Neural progenitor cell (in vitro differentiated cells): ENCODE measurements around the gene UGT1A7. TPM values are rescaled to one million over a fixed set of nuclear protein-coding genes. Genes with fewer than 3 reads are reported as not detected.

Source experiments
- DNase-seq: peaks from one replicate; pipeline ENCODE4 v3.0.0-alpha.2; 2016; ENCODE audit warnings: low spot score
- H2AFZ ChIP-seq: fragments of 200-600 bp; sonication (generic); replicated peaks from 2 replicates; pipeline ENCODE4 v1.6.1; 2016; ENCODE audit warnings: antibody characterized with exemption
- H3F3A ChIP-seq: fragments of 200-600 bp; sonication (generic); 2 replicates; pipeline ENCODE4 v1.6.1; 2016; ENCODE audit warnings: antibody characterized with exemption, low read depth
- H3K27ac ChIP-seq: fragments of 200-600 bp; sonication (generic); 2 replicates; pipeline ENCODE4 v1.5.1; 2016; ENCODE audit warnings: mild to moderate bottlenecking
- H3K27me3 ChIP-seq: fragments of 200-600 bp; sonication (generic); 2 replicates; pipeline ENCODE4 v1.6.1; 2016; ENCODE audit warnings: mild to moderate bottlenecking, moderate library complexity
- H3K36me3 ChIP-seq: fragments of 200-600 bp; sonication (generic); 2 replicates; pipeline ENCODE4 v1.5.1; 2016
- H3K4me1 ChIP-seq: fragments of 200-600 bp; sonication (generic); 2 replicates; pipeline ENCODE4 v1.6.1; 2016; ENCODE audit warnings: mixed run types
- H3K4me2 ChIP-seq: fragments of 200-600 bp; sonication (generic); 2 replicates; pipeline ENCODE4 v1.6.1; 2016
- H3K4me3 ChIP-seq: fragments of 200-600 bp; sonication (generic); 2 replicates; pipeline ENCODE4 v1.5.1; 2016
- H3K79me2 ChIP-seq: fragments of 200-600 bp; sonication (generic); 2 replicates; pipeline ENCODE4 v1.6.1; 2016; ENCODE audit warnings: low read depth
- H3K9ac ChIP-seq: fragments of 200-600 bp; sonication (generic); 2 replicates; pipeline ENCODE4 v1.6.1; 2016
- H3K9me3 ChIP-seq: fragments of 200-600 bp; sonication (generic); 2 replicates; pipeline ENCODE4 v1.5.1; 2016; ENCODE audit warnings: low read depth
- H4K20me1 ChIP-seq: fragments of 200-600 bp; sonication (generic); 2 replicates; pipeline ENCODE4 v1.6.1; 2016; ENCODE audit warnings: low read depth
- H3K27ac Mint-ChIP-seq: 3 replicates; pipeline ENCODE4 v1.8.0; 2021; ENCODE audit warnings: mixed read lengths
- H3K27me3 Mint-ChIP-seq: 2 replicates; pipeline ENCODE4 v1.8.0; 2022; ENCODE audit warnings: low read depth, mild to moderate bottlenecking, inconsistent platforms, moderate library complexity, mixed read lengths; ENCODE audit not compliant: insufficient read depth
- H3K36me3 Mint-ChIP-seq: 3 replicates; pipeline ENCODE4 v1.8.0; 2021; ENCODE audit warnings: mixed read lengths
- H3K4me1 Mint-ChIP-seq: 3 replicates; pipeline ENCODE4 v1.8.0; 2021; ENCODE audit warnings: mixed read lengths
- H3K4me3 Mint-ChIP-seq: 3 replicates; pipeline ENCODE4 v1.8.0; 2021; ENCODE audit warnings: mild to moderate bottlenecking, moderate library complexity, mixed read lengths
- H3K9me3 Mint-ChIP-seq: 3 replicates; pipeline ENCODE4 v1.8.0; 2020; ENCODE audit warnings: mixed read lengths
- EZH2 ChIP-seq: fragments of 200-600 bp; sonication (generic); IDR thresholded peaks from 2 replicates; pipeline ENCODE4 v1.6.1; 2017; ENCODE audit warnings: antibody characterized with exemption, mild to moderate bottlenecking, moderate library complexity
- EZH2phosphoT487 ChIP-seq: fragments of 200-600 bp; sonication (generic); IDR thresholded peaks from 2 replicates; pipeline ENCODE4 v1.6.1; 2017; ENCODE audit warnings: antibody characterized with exemption
- total RNA-seq: library from RNA; depleted of rRNA; stranded (reverse); fragments of >200 nt; gene quantifications from 2 replicates; pipeline ENCODE4 v1.2.3, GENCODE V29; 2015; ENCODE audit warnings: low replicate concordance
- TF ChIP-seq, protein P1 (sequence below): fragments of 200-600 bp; sonication (generic); IDR thresholded peaks from 2 replicates; pipeline ENCODE4 v1.5.1; 2017; ENCODE audit warnings: antibody characterized with exemption, mild to moderate bottlenecking

The UGT1A7 gene
- total RNA-seq, 1 donor from 2014 or later: not detected

DNA sequence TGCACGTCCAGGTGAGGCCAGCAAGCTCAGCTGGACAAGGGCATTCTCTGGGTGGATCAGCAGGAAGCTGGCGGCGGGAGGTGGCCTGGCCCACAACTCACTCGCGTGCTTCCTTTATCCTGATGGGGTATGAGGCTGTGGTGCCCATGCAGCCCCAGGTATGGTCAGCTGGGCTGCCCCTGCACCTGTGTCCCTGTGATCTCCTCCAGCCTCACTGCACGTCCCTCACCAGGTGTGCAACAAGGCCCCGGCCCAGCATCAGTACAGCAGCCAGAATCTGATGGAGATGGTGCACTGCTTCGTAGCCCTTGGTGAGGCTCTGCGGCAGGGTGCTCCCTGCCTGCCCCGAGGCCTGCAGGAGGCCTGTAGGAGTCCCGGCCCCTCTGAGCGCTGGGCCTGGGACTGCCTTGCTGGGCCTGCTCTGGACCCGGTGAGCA, 114.1 kb downstream of the UGT1A7 start:
- Histone ChIP-seq H3K4me1 (no peaks in the 10 kb centered on the region), H2AFZ (no peak overlapping the region), H3K4me2 (no peak overlapping the region), H3F3A (no peaks in the 10 kb centered on the region), H3K79me2 (no peaks in the 10 kb centered on the region), H3K27ac (no peak overlapping the region), H3K36me3 (no peaks in the 10 kb centered on the region), H3K27me3 (no peaks in the 10 kb centered on the region), H3K9me3 (no peaks in the 10 kb centered on the region), H4K20me1 (no peaks in the 10 kb centered on the region), H3K9ac (no peak overlapping the region), H3K4me3 (no peak overlapping the region)
- no peak for DNase-seq
- Mint-ChIP-seq H3K36me3 (no peaks in the 10 kb centered on the region), H3K4me3 (no peak overlapping the region), H3K27me3 (peaks cover 10% of the 10 kb centered on the region), H3K4me1 (peaks cover 2% of the 10 kb centered on the region), H3K27ac (no peak overlapping the region), H3K9me3 (peaks cover 7% of the 10 kb centered on the region)
- TF ChIP-seq EZH2phosphoT487 (no peak), EZH2 (no peak)
- TF ChIP-seq, protein P1, sequence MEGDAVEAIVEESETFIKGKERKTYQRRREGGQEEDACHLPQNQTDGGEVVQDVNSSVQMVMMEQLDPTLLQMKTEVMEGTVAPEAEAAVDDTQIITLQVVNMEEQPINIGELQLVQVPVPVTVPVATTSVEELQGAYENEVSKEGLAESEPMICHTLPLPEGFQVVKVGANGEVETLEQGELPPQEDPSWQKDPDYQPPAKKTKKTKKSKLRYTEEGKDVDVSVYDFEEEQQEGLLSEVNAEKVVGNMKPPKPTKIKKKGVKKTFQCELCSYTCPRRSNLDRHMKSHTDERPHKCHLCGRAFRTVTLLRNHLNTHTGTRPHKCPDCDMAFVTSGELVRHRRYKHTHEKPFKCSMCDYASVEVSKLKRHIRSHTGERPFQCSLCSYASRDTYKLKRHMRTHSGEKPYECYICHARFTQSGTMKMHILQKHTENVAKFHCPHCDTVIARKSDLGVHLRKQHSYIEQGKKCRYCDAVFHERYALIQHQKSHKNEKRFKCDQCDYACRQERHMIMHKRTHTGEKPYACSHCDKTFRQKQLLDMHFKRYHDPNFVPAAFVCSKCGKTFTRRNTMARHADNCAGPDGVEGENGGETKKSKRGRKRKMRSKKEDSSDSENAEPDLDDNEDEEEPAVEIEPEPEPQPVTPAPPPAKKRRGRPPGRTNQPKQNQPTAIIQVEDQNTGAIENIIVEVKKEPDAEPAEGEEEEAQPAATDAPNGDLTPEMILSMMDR: no peak

GRCh38 chr2:233796254-233796653, 114.6 kb downstream of the UGT1A7 start:
- Mint-ChIP-seq H3K27ac (no peak overlapping the region), H3K36me3 (no peaks in the 10 kb centered on the region), H3K27me3 (peaks cover 10% of the 10 kb centered on the region), H3K4me3 (no peak overlapping the region), H3K9me3 (peaks cover 7% of the 10 kb centered on the region), H3K4me1 (peaks cover 2% of the 10 kb centered on the region)
- Histone ChIP-seq H3K9ac (no peak overlapping the region), H3F3A (no peaks in the 10 kb centered on the region), H3K9me3 (no peaks in the 10 kb centered on the region), H3K4me1 (no peaks in the 10 kb centered on the region), H3K4me2 (no peak overlapping the region), H3K79me2 (no peaks in the 10 kb centered on the region), H3K27ac (no peak overlapping the region), H3K36me3 (no peaks in the 10 kb centered on the region), H3K27me3 (no peaks in the 10 kb centered on the region), H4K20me1 (no peaks in the 10 kb centered on the region), H2AFZ (no peak overlapping the region), H3K4me3 (no peak overlapping the region)
- TF ChIP-seq, protein P1: no peak
- TF ChIP-seq EZH2phosphoT487: no peak
- no peak for TF ChIP-seq EZH2
- no peak for DNase-seq

DNA sequence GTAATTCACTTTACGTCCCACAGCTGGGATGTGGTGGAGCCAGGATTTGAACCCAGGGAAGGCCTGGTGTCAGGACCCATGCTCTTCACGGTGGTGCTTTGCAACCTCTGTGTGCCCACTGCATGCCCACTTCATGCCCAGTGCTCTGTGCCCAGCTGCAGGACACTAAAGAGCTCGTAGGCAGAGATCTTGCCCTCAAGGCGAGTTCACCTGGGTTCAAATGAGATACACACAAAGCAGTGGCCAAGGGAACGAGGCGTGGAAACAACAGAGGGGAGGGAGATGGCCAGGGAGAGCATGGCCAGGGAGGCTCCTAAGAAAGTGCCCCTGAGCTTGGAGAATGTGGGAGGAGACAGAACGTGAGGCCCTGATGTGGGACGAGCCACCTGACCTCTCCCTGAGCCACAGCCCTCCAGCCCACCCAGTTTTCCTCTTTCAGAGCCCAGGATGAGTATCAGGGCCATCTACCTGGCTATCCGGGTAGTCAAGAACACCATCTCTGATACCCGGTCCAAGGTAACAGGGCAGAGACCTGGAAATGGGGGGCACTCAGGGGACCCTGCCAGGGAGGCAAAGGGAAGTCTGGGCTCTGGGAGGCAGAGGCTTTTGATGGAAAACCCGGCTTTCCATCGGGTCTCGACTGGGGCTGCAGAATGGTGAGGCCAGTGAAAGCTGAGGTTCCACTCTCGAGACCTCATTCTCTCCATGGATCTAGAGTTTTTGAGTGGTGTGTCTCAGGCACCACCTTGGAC, 116.8 kb downstream of the UGT1A7 start:
- Mint-ChIP-seq H3K4me1 (peaks cover 1% of the 10 kb centered on the region), H3K27me3 (peaks cover 2% of the 10 kb centered on the region), H3K9me3 (peaks cover 14% of the 10 kb centered on the region), H3K36me3 (no peaks in the 10 kb centered on the region), H3K4me3 (no peak overlapping the region), H3K27ac (no peak overlapping the region)
- Histone ChIP-seq H3F3A (no peaks in the 10 kb centered on the region), H3K27me3 (no peaks in the 10 kb centered on the region), H3K4me3 (no peak overlapping the region), H3K4me1 (no peaks in the 10 kb centered on the region), H4K20me1 (no peaks in the 10 kb centered on the region), H3K4me2 (no peak overlapping the region), H3K9me3 (no peaks in the 10 kb centered on the region), H2AFZ (no peak overlapping the region), H3K79me2 (no peaks in the 10 kb centered on the region), H3K27ac (no peak overlapping the region), H3K9ac (no peak overlapping the region), H3K36me3 (no peaks in the 10 kb centered on the region)
- TF ChIP-seq EZH2phosphoT487 (no peak), EZH2 (no peak)
- TF ChIP-seq, protein P1: no peak
- no peak for DNase-seq
